VCaP (cell line): ENCODE data around the gene MRPS35.
"Not testable (repeated sequence)": the region's sequence is repeated elsewhere in the genome, so short reads cannot be mapped to it uniquely, and the experiment has no call there.

Experiments
- H3K27ac ChIP-seq: fragments of 450-650 bp; 2 replicates; pipeline ENCODE4 v1.5.1; 2017
- CTCF ChIP-seq: fragments of 450-650 bp; conservative IDR thresholded peaks from 2 replicates; pipeline ENCODE4 v1.5.1; 2017; ENCODE audit warnings: mild to moderate bottlenecking, moderate library complexity

Gene MRPS35

GRCh38 chr12:27733052-27733656, 22.5 kb downstream of the MRPS35 start:
- peak; percentile 89 for TF ChIP-seq CTCF
- no peak overlapping the region for H3K27ac ChIP-seq

- no peak overlapping the region for H3K27ac ChIP-seq
- no peak for TF ChIP-seq CTCF
Measured at GRCh38 chr12:27733791-27734190, 23.2 kb downstream of the MRPS35 start.

- not testable (repeated sequence) for H3K27ac ChIP-seq
Measured at GRCh38 chr12:27734321-27734720, 23.7 kb downstream of the MRPS35 start.

- no peak for TF ChIP-seq CTCF
- H3K27ac ChIP-seq: no peak overlapping the region
Measured at GRCh38 chr12:27743601-27744000, 33.0 kb downstream of the MRPS35 start.

GRCh38 chr12:27745734-27746133, 35.1 kb downstream of the MRPS35 start:
- not testable (repeated sequence) for H3K27ac ChIP-seq

- H3K27ac ChIP-seq: no peak overlapping the region
- TF ChIP-seq CTCF: no peak
Measured at GRCh38 chr12:27747111-27747820, 36.6 kb downstream of the MRPS35 start.

- TF ChIP-seq CTCF: no peak
- H3K27ac ChIP-seq: peak overlapping the region; percentile 22
Measured at GRCh38 chr12:27751386-27752047, 40.9 kb downstream of the MRPS35 start.

- no peak overlapping the region for H3K27ac ChIP-seq
- no peak for TF ChIP-seq CTCF
Measured at GRCh38 chr12:27754795-27755194, 44.2 kb downstream of the MRPS35 start.
